GM18909 (cell line): Measurements from ENCODE around the gene BABAM1.

ENCODE experiments used
- ATAC-seq: cut with Tn5 transposase; IDR thresholded peaks from one replicate; pipeline ENCODE4 v1.9.1; 2021; ENCODE audit warnings: mild to moderate bottlenecking; ENCODE audit not compliant: unreplicated experiment, poor library complexity

Gene BABAM1

DNA sequence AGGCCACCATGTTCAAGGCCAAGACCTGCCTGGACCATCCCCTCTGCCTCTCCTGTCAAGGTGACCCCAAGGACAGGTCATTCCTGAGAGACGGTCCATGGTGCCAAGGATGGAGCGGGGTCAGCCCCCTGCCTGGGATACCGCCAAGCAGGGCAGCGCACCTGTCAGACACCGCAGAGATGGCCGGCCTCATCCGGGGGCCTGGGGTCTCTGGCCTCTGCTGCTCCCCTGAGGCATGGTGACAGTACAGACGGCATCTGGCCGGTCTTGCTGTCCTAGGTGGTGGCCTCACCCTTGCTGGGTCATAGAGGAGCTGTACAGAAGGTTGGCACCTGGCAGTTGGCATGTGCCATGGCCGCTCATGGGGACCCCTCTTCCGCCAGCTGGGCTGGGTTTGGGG lies 53.2 kb downstream of the BABAM1 start:
- no peak for ATAC-seq

DNA sequence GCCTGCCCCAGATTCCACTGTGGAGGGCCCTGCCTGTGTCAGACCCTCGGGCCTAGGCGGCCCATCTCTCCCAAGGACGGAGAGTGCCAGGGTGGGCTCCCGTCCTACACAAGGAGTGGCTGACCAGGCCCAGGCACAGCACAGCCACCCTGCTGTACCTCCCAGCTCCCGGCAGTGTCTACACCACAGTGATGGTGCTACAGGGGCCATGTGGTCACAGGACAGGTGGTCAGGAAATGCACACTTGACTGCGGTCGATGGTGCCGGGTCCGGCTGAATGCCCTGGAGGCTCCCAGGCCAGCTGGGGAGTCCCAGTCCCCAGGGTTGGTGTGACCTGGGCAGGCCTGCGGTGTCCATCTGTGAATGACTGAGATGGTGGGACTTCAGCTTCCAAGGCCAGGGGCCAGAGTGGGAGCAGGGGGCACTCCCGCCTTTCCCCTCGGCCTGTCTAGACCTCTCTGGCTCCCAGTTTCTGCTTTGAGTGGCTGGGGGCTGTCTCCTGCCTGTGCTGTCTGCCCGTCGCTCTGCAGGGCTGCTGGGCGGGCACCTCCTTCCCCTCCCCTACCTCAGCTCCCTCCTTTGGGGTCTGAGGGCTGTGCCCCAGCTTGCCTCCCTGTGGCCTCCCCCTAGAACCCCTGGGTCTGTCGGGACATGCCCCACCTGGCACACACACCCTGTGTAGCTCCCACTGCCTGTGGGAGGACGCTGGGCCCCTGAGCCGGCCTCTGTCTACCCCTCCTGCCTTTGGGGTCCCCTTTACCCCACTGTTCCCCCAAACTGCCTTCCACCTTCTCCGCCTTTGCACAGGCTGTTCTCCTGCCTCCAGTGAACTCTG lies 54.6 kb downstream of the BABAM1 start:
- ATAC-seq = no peak

DNA sequence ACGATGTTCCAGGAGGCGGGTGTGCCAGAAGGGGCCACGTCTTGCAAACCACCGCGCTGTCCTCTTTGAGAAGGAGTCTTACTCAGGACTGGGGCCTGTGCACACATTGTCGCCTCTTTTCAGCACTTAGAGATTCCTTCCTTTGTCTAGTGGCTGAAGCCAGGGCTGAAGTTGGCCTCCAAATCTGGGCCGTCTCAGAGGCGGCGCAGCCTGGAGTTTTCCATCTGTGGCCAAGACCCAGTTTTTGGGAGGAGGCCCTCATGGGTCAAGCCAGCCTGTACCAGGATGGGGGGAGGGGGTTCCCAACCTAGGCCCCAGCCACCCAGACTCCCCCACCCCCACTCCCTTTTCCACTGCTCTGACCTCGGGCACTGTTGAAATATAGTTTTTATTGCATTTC lies 55.6 kb downstream of the BABAM1 start:
- no peak for ATAC-seq

DNA sequence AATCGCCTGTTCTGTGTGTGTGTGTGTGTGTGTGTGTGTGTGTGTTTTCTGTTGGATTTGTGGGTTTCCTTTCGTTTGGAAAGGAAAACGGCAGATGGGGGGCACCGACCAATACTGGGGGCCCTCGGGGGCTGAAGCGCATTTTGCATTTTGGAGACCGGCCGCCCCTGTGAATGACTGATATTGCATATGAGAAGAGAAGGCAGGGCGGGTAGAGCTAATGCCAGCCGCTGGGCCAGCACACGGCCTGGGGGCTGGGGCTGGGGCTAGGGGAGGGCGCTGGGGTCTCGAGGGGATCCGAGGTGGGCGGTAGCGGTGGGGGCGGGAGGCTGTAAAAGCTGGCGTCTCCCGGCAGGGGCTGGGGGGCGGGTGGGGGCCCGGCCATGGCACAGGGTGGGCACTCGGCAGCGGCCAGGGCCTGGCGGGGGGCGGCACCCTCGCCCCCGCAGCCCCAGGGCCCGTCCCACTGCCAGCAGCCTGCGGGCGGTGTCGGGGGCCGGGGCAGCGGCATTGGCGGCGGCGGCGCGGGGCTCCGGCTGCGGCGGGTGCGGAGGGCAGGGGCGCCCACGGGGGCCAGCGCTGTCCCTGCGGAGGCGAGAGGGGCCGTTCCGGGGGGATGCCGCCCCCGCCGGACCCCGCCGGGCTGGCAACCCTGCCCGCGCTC lies 56.2 kb downstream of the BABAM1 start:
- ATAC-seq = no peak

DNA sequence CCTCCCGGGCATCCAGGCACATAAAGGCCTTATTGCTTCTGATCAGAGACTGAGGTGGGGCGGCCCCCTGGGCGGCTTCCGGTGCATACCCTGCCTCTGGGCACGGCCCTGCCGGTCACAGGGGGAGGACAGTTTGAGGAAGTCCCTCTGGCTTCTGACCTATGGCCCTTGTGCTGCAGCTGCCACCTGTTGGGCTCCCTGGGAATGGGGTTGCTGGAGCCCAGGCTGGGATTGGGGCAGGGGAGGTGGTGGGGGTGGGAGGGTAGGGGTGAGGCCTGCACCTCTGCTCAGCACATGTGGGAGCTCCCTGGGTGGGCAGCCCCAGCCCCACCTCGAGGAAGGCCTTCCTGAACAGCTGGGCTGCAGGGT lies 56.7 kb downstream of the BABAM1 start:
- ATAC-seq = no peak

DNA sequence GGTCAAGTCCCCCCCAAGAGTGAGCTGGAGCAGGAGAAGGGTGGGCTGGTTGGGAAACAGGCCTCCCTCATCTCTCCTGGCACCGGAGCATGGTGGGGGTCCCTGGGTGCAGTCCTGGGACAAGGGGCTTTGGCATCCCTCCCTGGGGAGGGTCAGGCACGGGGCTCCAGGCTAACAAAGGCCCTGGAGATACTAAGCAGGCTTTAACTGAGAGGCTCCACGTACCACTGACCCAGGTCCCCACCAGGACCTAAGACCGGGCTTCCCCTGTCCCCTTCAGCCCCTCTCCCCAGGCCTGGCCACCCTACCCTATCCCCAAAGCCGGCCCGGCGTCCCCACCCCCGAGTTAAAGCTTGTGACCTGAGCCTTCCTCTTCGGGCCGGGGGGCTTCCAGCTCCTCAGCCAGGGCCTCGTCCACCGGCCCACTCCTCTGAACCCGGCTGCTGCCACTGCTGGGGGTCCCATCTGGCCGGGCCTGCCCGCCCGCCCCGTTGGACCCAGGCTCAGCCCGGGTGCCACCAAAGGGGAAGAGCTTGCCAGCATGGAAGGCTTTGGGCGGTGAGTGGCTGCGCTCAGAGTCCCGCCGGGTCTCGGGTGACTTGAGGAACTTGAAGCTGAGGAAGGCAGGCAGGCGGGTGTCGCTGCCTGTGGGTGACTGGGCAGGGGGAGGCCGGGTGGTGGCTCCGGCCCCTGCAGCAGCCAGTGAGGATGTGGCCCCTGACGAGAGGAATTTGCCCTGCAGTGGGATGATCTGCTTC lies 57.3 kb downstream of the BABAM1 start:
- no peak for ATAC-seq

DNA sequence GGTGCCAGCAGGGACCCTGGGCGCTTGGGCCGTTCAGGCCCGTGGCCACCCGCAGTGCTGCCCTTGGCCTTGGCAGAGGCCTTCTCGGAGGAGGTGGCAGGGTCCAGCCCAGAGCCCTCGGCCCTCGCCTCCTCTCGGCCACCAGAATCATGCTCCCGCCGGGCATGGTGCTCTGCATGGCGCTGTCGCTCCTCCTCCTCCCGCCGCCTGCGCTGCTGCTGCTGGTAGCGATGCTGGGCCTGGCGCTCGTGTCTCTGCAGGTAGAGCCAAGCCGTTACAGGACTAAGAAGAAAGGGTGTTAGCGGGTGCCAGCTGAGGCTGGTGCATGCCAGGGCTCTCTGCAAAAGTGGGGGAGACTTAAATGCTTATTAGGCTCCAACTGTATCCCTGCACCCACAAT lies 57.9 kb downstream of the BABAM1 start:
- no peak for ATAC-seq

DNA sequence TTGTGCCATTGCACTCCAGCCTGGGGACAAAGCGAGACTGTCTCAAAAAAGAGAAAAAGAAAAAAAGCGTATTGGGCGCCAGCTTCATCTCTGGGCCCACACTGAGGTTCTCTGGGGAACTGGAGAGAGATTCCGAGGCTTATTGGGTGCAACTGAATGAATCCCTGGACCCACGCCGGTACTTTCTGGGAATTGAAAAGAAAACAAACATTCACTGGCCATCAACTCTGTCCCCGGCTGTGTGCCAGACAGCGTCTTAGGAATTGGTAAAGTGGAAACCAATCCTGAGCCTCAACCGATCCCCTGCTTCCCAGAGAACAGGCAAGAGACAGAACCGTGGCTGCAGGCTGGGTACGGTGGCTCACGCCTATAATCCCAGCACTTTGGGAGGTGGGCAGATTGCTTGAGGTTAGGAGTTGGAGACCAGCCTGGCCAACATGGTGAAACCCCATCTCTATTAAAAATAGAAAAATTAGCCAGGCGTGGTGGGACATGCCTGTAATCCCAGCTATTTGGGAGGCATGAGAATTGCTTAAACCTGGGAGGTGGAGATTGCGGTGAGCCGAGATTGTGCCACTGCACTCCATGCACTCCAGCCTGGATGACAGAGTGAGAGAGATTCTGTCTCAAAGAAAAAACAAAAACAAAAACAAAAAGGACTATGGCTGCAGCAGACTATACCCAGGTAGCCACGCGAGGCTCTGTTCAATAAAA lies 58.8 kb downstream of the BABAM1 start:
- no peak for ATAC-seq

DNA sequence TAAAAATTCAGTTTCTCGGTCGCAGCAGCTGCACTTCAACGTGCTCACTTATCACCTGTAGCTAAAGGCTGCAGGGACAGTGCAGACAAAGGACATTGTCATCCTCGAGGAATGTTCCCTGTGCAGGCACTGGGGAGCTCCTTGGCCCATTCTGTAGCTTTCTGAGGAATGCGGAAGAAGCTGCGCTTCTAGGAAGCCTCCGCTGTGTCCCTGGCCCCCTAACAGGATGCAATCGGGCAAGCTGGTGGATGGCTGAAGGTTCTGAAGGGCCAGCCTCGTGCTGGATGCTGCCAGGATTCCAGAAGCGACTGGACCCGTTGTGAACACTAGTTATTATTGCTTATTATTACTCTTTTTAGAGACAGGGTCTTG lies 59.3 kb downstream of the BABAM1 start:
- no peak for ATAC-seq

DNA sequence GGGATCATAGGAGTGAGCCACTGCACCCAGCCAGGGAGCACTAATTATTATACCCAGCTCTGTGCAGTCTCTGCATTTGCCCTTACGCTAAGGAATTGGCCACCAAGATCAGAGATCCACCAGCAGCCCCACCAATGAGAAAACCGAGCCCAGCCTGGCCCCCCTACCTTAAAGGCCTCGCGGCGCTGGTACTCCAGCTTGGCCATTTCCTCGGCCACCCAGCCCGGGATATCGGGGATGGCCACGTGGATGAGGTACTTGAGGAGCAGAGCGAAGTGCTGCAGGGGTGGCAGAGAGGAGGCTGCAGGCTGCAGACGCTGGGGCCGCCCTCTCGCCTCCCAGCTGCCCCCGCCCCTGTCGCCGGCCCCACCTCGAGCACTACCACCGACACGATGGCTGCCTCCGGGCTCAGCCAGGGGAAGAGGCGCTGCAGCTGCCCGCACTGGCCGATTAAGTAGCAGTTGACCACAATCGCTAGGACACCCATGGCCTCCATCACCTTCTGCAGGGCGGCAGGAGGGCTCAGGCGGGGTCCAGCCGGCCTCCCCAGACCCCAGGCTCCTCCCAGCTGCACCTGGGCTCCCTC lies 59.9 kb downstream of the BABAM1 start:
- no peak for ATAC-seq

DNA sequence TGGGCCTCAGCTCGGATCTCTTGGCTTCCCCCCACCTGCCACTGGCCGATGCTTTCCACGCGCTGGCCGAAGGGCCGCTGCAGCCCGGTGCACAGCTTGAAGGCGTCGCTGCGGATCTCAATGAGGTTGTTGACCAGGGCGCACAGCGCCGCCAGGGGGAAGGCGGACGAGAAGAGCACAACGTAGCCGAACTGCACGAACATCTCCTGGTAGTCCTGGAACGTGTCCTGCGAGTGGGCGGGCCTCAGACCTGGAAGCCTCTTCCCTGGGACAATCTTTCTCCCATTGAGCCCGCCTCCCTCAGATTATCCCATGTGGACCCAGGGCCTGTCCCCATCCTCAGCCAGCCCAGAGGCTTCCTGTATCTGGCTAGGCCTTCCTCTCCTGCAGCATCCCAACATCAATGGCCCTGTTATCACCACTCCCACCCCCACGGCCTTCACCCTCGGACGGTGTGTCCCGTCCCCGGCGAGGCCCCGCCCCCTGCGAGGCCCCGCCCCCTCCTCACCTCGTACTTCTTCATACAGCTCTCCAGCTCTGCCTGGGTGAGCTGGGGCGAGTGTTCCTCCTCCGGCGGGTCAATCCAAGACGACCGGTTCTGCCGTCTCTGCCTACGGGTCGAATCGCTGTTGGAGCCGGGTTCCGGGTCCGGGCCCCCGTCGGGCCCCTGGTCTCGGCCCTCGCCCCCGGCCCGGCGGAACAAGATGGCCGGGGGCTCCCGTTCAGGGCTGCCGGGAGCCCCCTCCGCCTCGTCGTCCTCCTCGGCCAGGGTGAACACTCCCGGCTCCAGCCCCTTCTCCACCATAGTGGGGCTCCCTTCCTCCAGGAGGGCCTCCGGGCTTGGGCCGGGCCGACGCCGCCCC lies 60.6 kb downstream of the BABAM1 start:
- no peak for ATAC-seq
